H1 (cell line): ENCODE results near the gene SIRPB1. TPM values are rescaled to one million over a fixed set of nuclear protein-coding genes. Genes with fewer than 3 reads are reported as not detected.

Experiments
- CTCF ChIA-PET: fragments of 300-600 bp; sonication (Branson Sonifier 250); formaldehyde crosslinking; loops from one replicate; lab custom pipeline; 2021; ENCODE audit not compliant: partially characterized antibody; lab: Charles Lee
- POLR2A ChIA-PET: fragments of 300-600 bp; sonication (Branson Sonifier 250); formaldehyde crosslinking; loops from one replicate; lab custom pipeline; 2021; ENCODE audit warnings: inconsistent platforms; ENCODE audit not compliant: partially characterized antibody; lab: Charles Lee
- DNase-seq, 2 experiments: peaks; one replicate each; pipeline versions ENCODE4 v3.0.0 to v3.0.0-alpha.2; 2010 to 2022; ENCODE audit warnings: low spot score in 2 of 2, low read depth in 1 of 2, mixed read lengths in 1 of 2
- FAIRE-seq: peaks from 2 replicates; lab custom pipeline; 2011; peaks lifted over from hg19 to GRCh38; lab: Jason Lieb, UNC
- H2AFZ ChIP-seq: 2 replicates; pipeline ENCODE4 v1.8.1; 2012; ENCODE audit warnings: low read length, inconsistent platforms
- H2AK5ac ChIP-seq: 2 replicates; pipeline ENCODE4 v1.6.1; 2013; ENCODE audit warnings: low read depth, low read length
- H2BK120ac ChIP-seq: replicated peaks from 2 replicates; pipeline ENCODE3; 2013; ENCODE audit warnings: low read depth, low read length, inconsistent platforms
- H2BK12ac ChIP-seq: 2 replicates; pipeline ENCODE4 v1.6.1; 2013; ENCODE audit warnings: low read depth, low read length
- H2BK15ac ChIP-seq: 2 replicates; pipeline ENCODE4 v1.6.1; 2013; ENCODE audit warnings: low read length
- H2BK20ac ChIP-seq: 2 replicates; pipeline ENCODE4 v1.6.1; 2013; ENCODE audit warnings: low read length
- H2BK5ac ChIP-seq: 2 replicates; pipeline ENCODE4 v1.6.1; 2013; ENCODE audit warnings: low read depth, low read length
- H3K14ac ChIP-seq: 2 replicates; pipeline ENCODE4 v1.6.1; 2013; ENCODE audit warnings: inconsistent platforms; ENCODE audit not compliant: insufficient read length
- H3K18ac ChIP-seq: 2 replicates; pipeline ENCODE4 v1.6.1; 2013; ENCODE audit warnings: low read length; ENCODE audit errors: extremely low read depth
- H3K23ac ChIP-seq: 2 replicates; pipeline ENCODE4 v1.6.1; 2013; ENCODE audit warnings: inconsistent platforms; ENCODE audit not compliant: insufficient read length
- H3K23me2 ChIP-seq: 2 replicates; pipeline ENCODE4 v1.6.1; 2013; ENCODE audit warnings: low read depth, low read length
- H3K27ac ChIP-seq: 2 replicates; pipeline ENCODE4 v1.6.1; 2011; ENCODE audit warnings: low read depth, low read length, inconsistent platforms
- H3K27me3 ChIP-seq, 4 experiments: replicated peaks in 1 of 4; 1 replicate in 1 of 4; 2 replicates in 3 of 4; pipeline versions ENCODE4 v1.6.1 to v1.8.1; 2011 to 2013; ENCODE audit warnings: low read length in 3 of 4, mild to moderate bottlenecking in 3 of 4, inconsistent platforms in 2 of 4, mixed read lengths in 2 of 4, moderate library complexity in 1 of 4; ENCODE audit not compliant: control insufficient read depth in 3 of 4, insufficient read depth in 3 of 4; ENCODE audit errors: extremely low read depth in 1 of 4
- H3K36me3 ChIP-seq, 4 experiments: 2 replicates each; pipeline versions ENCODE4 v1.6.1 to v1.8.1; 2011 to 2013; ENCODE audit warnings: mild to moderate bottlenecking in 4 of 4, low read length in 3 of 4, moderate library complexity in 2 of 4, control low read depth in 1 of 4, inconsistent platforms in 1 of 4; ENCODE audit not compliant: insufficient read depth in 4 of 4, control insufficient read depth in 2 of 4
- H3K4ac ChIP-seq: replicated peaks from 2 replicates; pipeline ENCODE3; 2013; ENCODE audit warnings: low read length, low read depth, mixed read lengths, inconsistent platforms; ENCODE audit not compliant: insufficient read length
- H3K4me1 ChIP-seq, 4 experiments: replicated peaks in 1 of 4; 1 replicate in 1 of 4; 2 replicates in 3 of 4; pipeline versions ENCODE4 v1.6.1 to v1.8.1; 2011 to 2013; ENCODE audit warnings: low read length in 3 of 4, inconsistent platforms in 2 of 4, mixed read lengths in 1 of 4; ENCODE audit not compliant: insufficient read depth in 4 of 4, control insufficient read depth in 3 of 4
- H3K4me2 ChIP-seq, 2 experiments: 2 replicates each; pipeline versions ENCODE4 v1.6.1 to v1.8.1; 2011 to 2013; ENCODE audit warnings: low read depth in 2 of 2, low read length in 2 of 2, control low read depth in 1 of 2, inconsistent platforms in 1 of 2, mild to moderate bottlenecking in 1 of 2; ENCODE audit not compliant: insufficient read depth in 1 of 2
- H3K4me3 ChIP-seq, 4 experiments: fragments of 200-600, 300-600 bp in 1 of 4; sonication (generic), shearing (Covaris generic), sonication (Bioruptor Twin) in 1 of 4; 2 replicates each; pipeline versions ENCODE4 v1.5.1 to v1.8.1; 2011 to 2016; ENCODE audit warnings: low read length in 4 of 4, low read depth in 3 of 4, control low read depth in 2 of 4, inconsistent platforms in 2 of 4, mild to moderate bottlenecking in 2 of 4, mixed read lengths in 1 of 4, moderate library complexity in 1 of 4; ENCODE audit not compliant: insufficient read depth in 2 of 4; ENCODE audit errors: extremely low read depth in 1 of 4
- H3K56ac ChIP-seq: replicated peaks from 2 replicates; pipeline ENCODE3; 2013; ENCODE audit warnings: low read depth, mild to moderate bottlenecking, mixed read lengths, low read length, inconsistent platforms; ENCODE audit not compliant: insufficient read length
- H3K79me1 ChIP-seq: 2 replicates; pipeline ENCODE4 v1.6.1; 2013; ENCODE audit warnings: low read depth, low read length, control low read depth
- H3K79me2 ChIP-seq, 2 experiments: 2 replicates each; pipeline versions ENCODE4 v1.6.1 to v1.8.1; 2012 to 2013; ENCODE audit warnings: low read length in 2 of 2, mild to moderate bottlenecking in 2 of 2, inconsistent platforms in 1 of 2; ENCODE audit not compliant: insufficient read depth in 2 of 2, control insufficient read depth in 1 of 2
- H3K9ac ChIP-seq, 4 experiments: replicated peaks in 1 of 4; 1 replicate in 1 of 4; 2 replicates in 3 of 4; pipeline versions ENCODE4 v1.6.1 to v1.8.1; 2011 to 2013; ENCODE audit warnings: low read depth in 3 of 4, low read length in 3 of 4, control low read depth in 2 of 4, mild to moderate bottlenecking in 2 of 4, moderate library complexity in 2 of 4, inconsistent platforms in 1 of 4; ENCODE audit errors: extremely low read depth in 1 of 4
- H3K9me3 ChIP-seq, 2 experiments: 2 replicates each; pipeline versions ENCODE4 v1.6.1 to v1.8.1; 2012 to 2013; ENCODE audit warnings: mild to moderate bottlenecking in 2 of 2, moderate library complexity in 2 of 2, control low read depth in 1 of 2, inconsistent platforms in 1 of 2, low read depth in 1 of 2, low read length in 1 of 2, mixed read lengths in 1 of 2; ENCODE audit not compliant: insufficient read depth in 2 of 2
- H4K20me1 ChIP-seq, 2 experiments: replicated peaks in 1 of 2; 2 replicates each; pipeline versions ENCODE3 to v1.8.1; 2011 to 2013; ENCODE audit warnings: inconsistent platforms in 2 of 2, low read length in 2 of 2, mild to moderate bottlenecking in 1 of 2; ENCODE audit not compliant: insufficient read depth in 2 of 2, control insufficient read depth in 1 of 2
- H4K5ac ChIP-seq: 2 replicates; pipeline ENCODE4 v1.6.1; 2013; ENCODE audit warnings: low read length, low read depth, mixed read lengths, inconsistent platforms; ENCODE audit not compliant: insufficient read length
- H4K8ac ChIP-seq: 2 replicates; pipeline ENCODE4 v1.8.0; 2013; ENCODE audit warnings: mild to moderate bottlenecking, moderate library complexity, low read length, inconsistent platforms; ENCODE audit not compliant: insufficient read depth; ENCODE audit errors: extremely low read depth
- H4K91ac ChIP-seq: replicated peaks from 2 replicates; pipeline ENCODE3; 2013; ENCODE audit warnings: low read length, mixed read lengths, inconsistent platforms; ENCODE audit not compliant: insufficient read length
- CHD1 ChIP-seq: IDR thresholded peaks from 2 replicates; pipeline ENCODE4 v1.6.1; 2012; ENCODE audit warnings: low read depth, low read length, improper control_type of control experiment
- CHD2 ChIP-seq: IDR thresholded peaks from 2 replicates; pipeline ENCODE4 v1.6.1; 2012; ENCODE audit warnings: low read length, improper control_type of control experiment
- EGR1 ChIP-seq: IDR thresholded peaks from 2 replicates; pipeline ENCODE4 v1.6.1; 2011; ENCODE audit warnings: low read depth, low read length, borderline replicate concordance
- HDAC6 ChIP-seq: IDR thresholded peaks from one replicate; pipeline ENCODE4 v1.7.1; 2012; ENCODE audit warnings: low read depth, mild to moderate bottlenecking, inconsistent platforms, low read length, moderate library complexity
- KDM1A ChIP-seq: fragments of 200-600, 300-600 bp; sonication (generic); IDR thresholded peaks from 2 replicates; pipeline ENCODE4 v1.7.1; 2016; ENCODE audit warnings: mild to moderate bottlenecking, low read length, borderline replicate concordance
- MAFK ChIP-seq: IDR thresholded peaks from 2 replicates; pipeline ENCODE4 v1.6.1; 2012; ENCODE audit warnings: low read depth, mild to moderate bottlenecking, improper control_type of control experiment, low read length
- RXRA ChIP-seq: IDR thresholded peaks from 2 replicates; pipeline ENCODE4 v1.6.1; 2011; ENCODE audit warnings: low read depth, mild to moderate bottlenecking, low read length, moderate library complexity; ENCODE audit not compliant: insufficient read depth
- SAP30 ChIP-seq: fragments of 300-600 bp; sonication (generic); IDR thresholded peaks from 2 replicates; pipeline ENCODE4 v1.7.1; 2012; ENCODE audit warnings: low read length, moderate library complexity, mild to moderate bottlenecking, inconsistent platforms; ENCODE audit not compliant: insufficient read depth, insufficient replicate concordance
- SP2 ChIP-seq: IDR thresholded peaks from 2 replicates; pipeline ENCODE4 v1.6.1; 2012; ENCODE audit warnings: mild to moderate bottlenecking, low read length, inconsistent platforms
- TBP ChIP-seq: IDR thresholded peaks from 2 replicates; pipeline ENCODE4 v1.6.1; 2011; ENCODE audit warnings: low read depth, low read length, improper control_type of control experiment
- WGBS, 2 experiments: shearing (Covaris generic) in 1 of 2; methylation state at CpG; one replicate each; pipeline versions ENCODE4 v1.1.6 to v1.1.7; 2013 to 2015; ENCODE audit warnings: low lambda C conversion rate in 2 of 2, mixed read lengths in 2 of 2, inconsistent platforms in 1 of 2, low coverage in 1 of 2, missing lambda C conversion rate in 1 of 2; ENCODE audit not compliant: insufficient replicate concordance in 2 of 2, insufficient coverage in 1 of 2, insufficient read length in 1 of 2; ENCODE audit errors: extremely low coverage in 1 of 2, missing lambda C conversion rate in 1 of 2; 5-methylcytosine and 5-hydroxymethylcytosine counted together
- polyA plus RNA-seq, 7 experiments: library from polyadenylated mRNA; depleted of rRNA in 3 of 7; stranded (reverse) in 5 of 7; unstranded in 2 of 7; fragments of >200 nt in 5 of 7; fragments of 200-250 nt in 2 of 7; gene quantifications; 1 replicate in 5 of 7; 2 replicates in 1 of 7; 4 replicates in 1 of 7; pipeline versions ENCODE4 v1.2.1 to v1.2.3, GENCODE V29; 2011 to 2013; ENCODE audit warnings: missing spikeins in 2 of 7, mixed read lengths in 2 of 7
- total RNA-seq: library from RNA; stranded (reverse); fragmentation: NEBNext Ultra II Directional; extraction: Animal tissue kit (Norgen Biotek cat#: 25700); gene quantifications from 2 replicates; pipeline ENCODE4 v1.2.1, GENCODE V29; 2021

SIRPB1 gene
- total and polyA plus RNA-seq, 2 of the 8 experiments (the other 6 are each of a cell fraction or from before 2014, with no cell fraction given) = 0.14 to 0.99 TPM

DNA sequence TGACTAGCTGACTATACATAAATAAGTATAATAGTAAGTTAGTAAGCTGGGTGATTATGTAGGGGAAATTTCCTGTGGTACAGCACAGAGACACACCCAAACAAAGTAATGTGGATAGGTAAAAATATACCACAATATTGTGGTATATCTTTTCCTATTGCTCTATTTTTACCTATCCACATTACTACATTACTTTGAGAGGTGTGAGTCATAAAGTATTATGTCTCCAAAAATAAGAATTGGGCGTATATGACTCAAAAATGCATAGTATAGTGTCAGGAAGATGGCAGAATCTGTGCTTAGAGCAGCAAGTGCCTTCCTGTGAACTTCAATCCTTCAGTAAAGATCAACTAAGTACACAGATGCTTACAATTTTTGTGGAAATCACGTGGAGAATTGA lies 40.4 kb upstream of the SIRPB1 start:
- Histone ChIP-seq H3K9me3 (no peaks in the 10 kb centered on the region), H2BK12ac (no peak overlapping the region), H3K79me1 (no peaks in the 10 kb centered on the region), H4K8ac (no peak overlapping the region), H3K4ac (no peak overlapping the region), H3K18ac (no peak overlapping the region), H2BK15ac (no peak overlapping the region), H3K23me2 (no peaks in the 10 kb centered on the region), H3K4me2 (no peak overlapping the region), H3K4me1 (no peaks in the 10 kb centered on the region), H3K27ac (no peak overlapping the region), H4K5ac (no peak overlapping the region), H3K23ac (no peak overlapping the region), H3K27me3 (no peaks in the 10 kb centered on the region), H2AFZ (no peak overlapping the region), H3K36me3 (no peaks in the 10 kb centered on the region), H2BK5ac (no peak overlapping the region), H3K9ac (no peak overlapping the region), H4K91ac (no peak overlapping the region), H2BK20ac (no peak overlapping the region), H2BK120ac (no peak overlapping the region), H3K4me3 (no peak overlapping the region), H3K79me2 (no peaks in the 10 kb centered on the region), H4K20me1 (no peaks in the 10 kb centered on the region), H3K14ac (no peak overlapping the region), H2AK5ac (no peak overlapping the region), H3K56ac (no peak overlapping the region)
- 61% methylated on average over 2 of the region's 2 CpGs; no CpG with 5 or more reads in 1 of the 2 experiments for WGBS, 2 experiments
- ChIA-PET POLR2A (no interaction called here), CTCF (no interaction called here)
- no peak for FAIRE-seq
- TF ChIP-seq CHD2 (no peak), HDAC6 (no peak), MAFK (no peak), RXRA (no peak), CHD1 (no peak), EGR1 (no peak), TBP (no peak), SP2 (no peak), KDM1A (no peak), SAP30 (no peak)
- DNase-seq = no peak
